ENCODE results near the gene THSD4. TPM values are rescaled to one million over a fixed set of nuclear protein-coding genes. Genes with fewer than 3 reads are reported as not detected.

THSD4 gene
- total RNA-seq, 5 donors from 2014 or later (not counting 1 experiment from before 2014, with no cell fraction given) = 0.03 to 0.23 (median 0.18) TPM; not detected in 2

DNA sequence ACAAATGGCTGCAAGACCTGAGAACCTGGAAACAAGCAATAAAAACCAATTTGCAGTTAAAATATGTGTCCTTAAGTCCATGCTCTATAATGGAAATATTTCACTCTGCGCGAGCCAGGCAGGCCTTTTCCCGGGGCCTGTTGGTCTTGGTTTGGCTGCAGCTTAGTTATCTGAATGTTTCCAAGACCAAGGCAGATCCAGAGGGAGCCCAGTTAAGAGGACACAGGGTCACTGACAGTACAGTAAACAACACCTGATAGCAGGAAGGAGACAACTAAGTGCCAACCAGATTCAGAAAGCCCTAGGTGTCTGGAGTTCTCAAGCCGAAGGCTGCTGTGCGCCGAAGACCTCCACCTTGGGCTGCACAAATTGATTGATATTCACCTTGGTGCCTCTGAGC is 32.8 kb downstream of the THSD4 start:
- ChIA-PET POLR2A (no interaction called here), CTCF (interaction anchor here in 1 of 2 donors (0.5 kb wide), 1 partner anchor 12 kb away, joined by 6 read pairs; no protein-coding TSS in a partner anchor)
- H3K9me3 Mint-ChIP-seq = no peaks in the 10 kb centered on the region
- H3K27me3 Mint-ChIP-seq = peaks cover 7 to 16% of the 10 kb centered on the region in 2 donors
- WGBS (ENCODE audit: insufficient coverage) = 98% methylated on average over 6 of the region's 6 CpGs
- Histone ChIP-seq H3K27ac (ENCODE audit: low read length) (no peak overlapping the region), H3K36me3 (ENCODE audit: control insufficient read depth in 2 of 2, extremely low read depth in 1 of 2, insufficient read depth in 1 of 2, low read length in 1 of 2) (no peaks in the 10 kb centered on the region), H3K27me3 (replicated peaks in 1 of 2; ENCODE audit: control insufficient read depth in 2 of 2, extremely low read depth in 1 of 2, insufficient read depth in 2 of 2, low read length in 1 of 2) (peaks cover 0 to 6% of the 10 kb centered on the region in 2 experiments), H3K4me1 (ENCODE audit: control insufficient read depth in 1 of 2, extremely low read depth in 1 of 2, insufficient read depth in 2 of 2, low read length in 2 of 2) (no peaks in the 10 kb centered on the region), H3K9me3 (no peaks in the 10 kb centered on the region), H3K4me3 (ENCODE audit: control insufficient read depth in 1 of 2, extremely low read depth in 1 of 2, low read length in 1 of 2) (no peak overlapping the region)
- ATAC-seq (replicated peaks in 1 of 4) (no peak), DNase-seq (no peak)
- H3K4me1 Mint-ChIP-seq = no peaks in the 10 kb centered on the region
- H3K27ac Mint-ChIP-seq = no peak overlapping the region
- no peak overlapping the region for H3K4me3 Mint-ChIP-seq
- no peaks in the 10 kb centered on the region for H3K36me3 Mint-ChIP-seq

DNA sequence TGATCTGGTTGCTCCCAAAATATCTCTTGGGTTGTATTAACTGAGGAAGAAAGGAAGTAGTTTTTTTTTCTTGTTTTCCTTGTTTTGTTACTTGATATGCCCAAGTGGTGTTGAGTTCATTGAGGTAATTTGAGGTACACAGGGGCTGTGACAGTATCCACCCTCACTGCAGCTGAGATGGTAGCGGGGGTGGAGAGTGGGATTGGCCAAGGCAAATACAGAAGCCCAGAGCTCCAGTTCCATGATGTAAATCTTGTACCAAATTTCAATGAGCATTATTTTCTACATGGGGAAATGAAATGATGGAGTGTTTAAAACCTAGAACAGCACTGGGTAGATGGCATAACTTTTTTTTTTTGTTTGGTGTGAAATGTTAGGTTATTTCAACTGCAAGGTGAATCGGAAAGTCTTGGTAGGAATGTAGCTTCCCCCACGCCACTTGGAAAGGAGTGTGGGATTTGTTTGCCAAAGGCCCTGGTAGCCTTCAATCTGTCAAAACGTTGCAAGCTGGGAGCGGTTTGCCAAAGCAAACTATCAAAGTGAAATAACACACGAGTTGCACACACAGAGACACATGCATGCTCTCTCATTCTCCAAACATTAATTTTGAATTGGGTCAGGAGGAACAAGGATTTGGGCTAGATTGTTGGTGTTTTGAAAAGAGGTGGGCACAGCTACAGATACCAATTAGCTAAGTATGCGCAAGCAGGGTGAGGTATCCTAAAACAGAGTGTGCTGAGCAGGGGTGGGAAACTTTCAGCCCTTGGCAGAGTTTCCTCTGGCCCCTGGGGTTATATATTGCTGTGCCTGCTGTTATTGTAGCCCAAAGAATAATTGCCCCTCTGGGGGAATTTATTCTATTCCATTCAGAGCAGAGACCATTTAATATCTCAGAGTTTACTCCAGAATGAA is 34.6 kb downstream of the THSD4 start:
- H3K4me3 Mint-ChIP-seq = no peak overlapping the region
- no peak overlapping the region for H3K27ac Mint-ChIP-seq
- ChIA-PET CTCF (no interaction called here), POLR2A (no interaction called here)
- no peaks in the 10 kb centered on the region for H3K36me3 Mint-ChIP-seq
- H3K4me1 ChIP-seq (ENCODE audit: control insufficient read depth in 1 of 2, extremely low read depth in 1 of 2, insufficient read depth in 2 of 2, low read length in 2 of 2) = no peaks in the 10 kb centered on the region
- no peaks in the 10 kb centered on the region for H3K4me1 Mint-ChIP-seq
- no peak overlapping the region for H3K4me3 ChIP-seq (ENCODE audit: control insufficient read depth in 1 of 2, extremely low read depth in 1 of 2, low read length in 1 of 2)
- H3K27me3 ChIP-seq (replicated peaks in 1 of 2; ENCODE audit: control insufficient read depth in 2 of 2, extremely low read depth in 1 of 2, insufficient read depth in 2 of 2, low read length in 1 of 2) = peaks cover 0 to 12% of the 10 kb centered on the region in 2 experiments
- 89% methylated on average over 1 of the region's 7 CpGs for WGBS (ENCODE audit: insufficient coverage)
- peaks cover 4 to 13% of the 10 kb centered on the region in 2 donors for H3K27me3 Mint-ChIP-seq
- no peaks in the 10 kb centered on the region for H3K36me3 ChIP-seq (ENCODE audit: control insufficient read depth in 2 of 2, extremely low read depth in 1 of 2, insufficient read depth in 1 of 2, low read length in 1 of 2)
- H3K9me3 ChIP-seq = no peaks in the 10 kb centered on the region
- no peak overlapping the region for H3K27ac ChIP-seq (ENCODE audit: low read length)
- H3K9me3 Mint-ChIP-seq = no peaks in the 10 kb centered on the region
- DNase-seq (no peak), ATAC-seq (replicated peaks in 1 of 4) (no peak)

DNA sequence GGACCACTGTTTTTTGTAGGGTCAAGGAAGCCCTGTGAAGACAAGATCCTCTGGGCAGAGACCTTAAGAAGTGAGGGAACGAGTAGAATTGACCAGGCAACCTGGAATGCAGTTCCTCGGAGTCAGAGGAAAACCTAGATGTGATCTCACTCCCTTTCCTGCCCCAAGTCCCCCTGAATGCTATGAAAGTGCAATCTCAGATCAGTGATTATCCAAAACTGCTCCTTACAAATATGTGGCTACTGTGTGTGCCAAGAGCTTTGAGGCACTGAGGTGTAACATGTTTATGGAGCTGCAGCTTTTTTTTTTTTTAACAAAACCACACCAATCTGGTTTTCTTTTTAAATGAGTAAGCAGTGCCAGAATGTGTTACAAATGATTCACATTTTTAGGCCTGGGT is 35.8 kb downstream of the THSD4 start:
- Histone ChIP-seq H3K4me1 (ENCODE audit: control insufficient read depth in 1 of 2, extremely low read depth in 1 of 2, insufficient read depth in 2 of 2, low read length in 2 of 2) (no peaks in the 10 kb centered on the region), H3K27me3 (replicated peaks in 1 of 2; ENCODE audit: control insufficient read depth in 2 of 2, extremely low read depth in 1 of 2, insufficient read depth in 2 of 2, low read length in 1 of 2) (peaks cover 0 to 10% of the 10 kb centered on the region in 2 experiments), H3K27ac (ENCODE audit: low read length) (no peak overlapping the region), H3K4me3 (ENCODE audit: control insufficient read depth in 1 of 2, extremely low read depth in 1 of 2, low read length in 1 of 2) (no peak overlapping the region), H3K9me3 (no peaks in the 10 kb centered on the region), H3K36me3 (ENCODE audit: control insufficient read depth in 2 of 2, extremely low read depth in 1 of 2, insufficient read depth in 1 of 2, low read length in 1 of 2) (no peaks in the 10 kb centered on the region)
- DNase-seq (no peak), ATAC-seq (replicated peaks in 1 of 4) (no peak)
- CTCF ChIA-PET = no interaction called here
- POLR2A ChIA-PET = no interaction called here
- Mint-ChIP-seq H3K9me3 (no peaks in the 10 kb centered on the region), H3K27ac (no peak overlapping the region), H3K4me3 (no peak overlapping the region), H3K27me3 (peaks cover 5 to 14% of the 10 kb centered on the region in 2 donors), H3K4me1 (no peaks in the 10 kb centered on the region), H3K36me3 (no peaks in the 10 kb centered on the region)
- WGBS (ENCODE audit: insufficient coverage) = 50% methylated on average over 1 of the region's 2 CpGs

DNA sequence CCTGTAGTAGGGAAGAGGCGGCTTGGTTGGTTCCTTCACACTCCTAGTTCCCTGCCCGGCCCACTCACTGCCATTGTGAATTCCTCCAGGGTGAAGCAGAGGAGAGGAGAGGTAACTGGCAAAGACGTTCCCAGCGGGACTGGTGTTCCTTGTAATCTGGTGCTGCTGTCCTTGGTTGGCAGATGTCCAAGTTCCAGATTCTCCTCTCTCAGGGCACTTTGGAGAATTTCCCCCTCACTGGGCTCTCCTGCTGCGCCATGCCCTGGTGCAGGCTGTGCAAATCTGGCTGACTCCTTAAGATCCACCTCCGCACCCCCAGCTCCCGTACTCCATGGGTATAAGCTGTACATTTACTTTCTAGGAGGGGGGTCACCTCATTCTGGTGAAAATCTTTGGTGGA is 37.3 kb downstream of the THSD4 start:
- H3K4me1 Mint-ChIP-seq = no peaks in the 10 kb centered on the region
- no peaks in the 10 kb centered on the region for H3K36me3 ChIP-seq (ENCODE audit: control insufficient read depth in 2 of 2, extremely low read depth in 1 of 2, insufficient read depth in 1 of 2, low read length in 1 of 2)
- ChIA-PET CTCF (no interaction called here), POLR2A (no interaction called here)
- H3K27ac Mint-ChIP-seq = no peak overlapping the region
- ATAC-seq (replicated peaks in 1 of 4) (no peak), DNase-seq (no peak)
- H3K27me3 Mint-ChIP-seq = peaks cover 6 to 14% of the 10 kb centered on the region in 2 donors
- 95% methylated on average over 3 of the region's 7 CpGs for WGBS (ENCODE audit: insufficient coverage)
- no peaks in the 10 kb centered on the region for H3K9me3 ChIP-seq
- peaks cover 0 to 10% of the 10 kb centered on the region in 2 experiments for H3K27me3 ChIP-seq (replicated peaks in 1 of 2; ENCODE audit: control insufficient read depth in 2 of 2, extremely low read depth in 1 of 2, insufficient read depth in 2 of 2, low read length in 1 of 2)
- H3K36me3 Mint-ChIP-seq = no peaks in the 10 kb centered on the region
- H3K9me3 Mint-ChIP-seq = no peaks in the 10 kb centered on the region
- H3K4me3 Mint-ChIP-seq = no peak overlapping the region
- no peak overlapping the region for H3K4me3 ChIP-seq (ENCODE audit: control insufficient read depth in 1 of 2, extremely low read depth in 1 of 2, low read length in 1 of 2)
- no peak overlapping the region for H3K27ac ChIP-seq (ENCODE audit: low read length)
- H3K4me1 ChIP-seq (ENCODE audit: control insufficient read depth in 1 of 2, extremely low read depth in 1 of 2, insufficient read depth in 2 of 2, low read length in 2 of 2) = no peaks in the 10 kb centered on the region

DNA sequence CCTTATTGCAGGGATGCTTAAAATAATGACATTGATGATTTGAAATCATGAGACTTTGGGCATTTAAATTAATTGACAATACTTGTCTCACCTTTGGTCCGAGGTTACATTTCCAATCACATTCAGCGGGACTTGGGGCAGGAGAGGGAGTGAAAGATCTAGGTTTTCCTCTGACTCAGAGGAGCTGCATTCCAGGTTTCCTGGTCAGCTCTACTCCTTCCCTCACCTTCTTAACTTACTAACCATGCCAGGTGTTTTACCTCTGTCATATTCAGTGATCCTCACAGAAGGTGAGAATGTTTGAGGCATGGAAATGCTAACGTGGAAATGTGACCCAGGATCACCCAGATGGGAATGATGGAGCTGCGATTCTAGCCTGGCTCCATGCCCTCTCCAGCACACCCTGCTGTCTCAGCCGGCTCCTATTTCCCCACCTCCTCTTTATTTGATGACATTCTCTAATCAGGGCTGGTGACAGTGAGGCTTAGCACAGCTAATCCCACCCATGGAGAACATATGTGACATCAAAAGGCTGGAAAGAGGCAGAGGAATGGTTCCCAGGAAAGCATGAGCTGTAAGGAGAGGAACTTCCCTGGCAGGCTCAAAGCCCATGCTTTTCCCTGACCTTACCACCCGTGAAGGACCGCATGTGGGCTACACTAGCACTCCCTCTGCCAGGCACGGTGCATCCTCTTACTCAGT is 38.7 kb downstream of the THSD4 start:
- Histone ChIP-seq H3K4me1 (ENCODE audit: control insufficient read depth in 1 of 2, extremely low read depth in 1 of 2, insufficient read depth in 2 of 2, low read length in 2 of 2) (no peaks in the 10 kb centered on the region), H3K4me3 (ENCODE audit: control insufficient read depth in 1 of 2, extremely low read depth in 1 of 2, low read length in 1 of 2) (no peak overlapping the region), H3K9me3 (no peaks in the 10 kb centered on the region), H3K36me3 (ENCODE audit: control insufficient read depth in 2 of 2, extremely low read depth in 1 of 2, insufficient read depth in 1 of 2, low read length in 1 of 2) (no peaks in the 10 kb centered on the region), H3K27ac (ENCODE audit: low read length) (no peak overlapping the region), H3K27me3 (replicated peaks in 1 of 2; ENCODE audit: control insufficient read depth in 2 of 2, extremely low read depth in 1 of 2, insufficient read depth in 2 of 2, low read length in 1 of 2) (peaks cover 0 to 10% of the 10 kb centered on the region in 2 experiments)
- Mint-ChIP-seq H3K4me3 (no peak overlapping the region), H3K4me1 (no peaks in the 10 kb centered on the region), H3K9me3 (no peaks in the 10 kb centered on the region), H3K27me3 (peaks cover 7 to 14% of the 10 kb centered on the region in 2 donors), H3K27ac (no peak overlapping the region), H3K36me3 (no peaks in the 10 kb centered on the region)
- DNase-seq (no peak), ATAC-seq (replicated peaks in 1 of 4) (no peak)
- WGBS (ENCODE audit: insufficient coverage) = 100% methylated on average over 1 of the region's 8 CpGs
- ChIA-PET POLR2A (no interaction called here), CTCF (no interaction called here)

GRCh38 chr15:71154607-71155200 is 39.4 kb downstream of the THSD4 start:
- Histone ChIP-seq H3K9me3 (no peaks in the 10 kb centered on the region), H3K4me3 (ENCODE audit: control insufficient read depth in 1 of 2, extremely low read depth in 1 of 2, low read length in 1 of 2) (no peak overlapping the region), H3K4me1 (ENCODE audit: control insufficient read depth in 1 of 2, extremely low read depth in 1 of 2, insufficient read depth in 2 of 2, low read length in 2 of 2) (no peaks in the 10 kb centered on the region), H3K27me3 (replicated peaks in 1 of 2; ENCODE audit: control insufficient read depth in 2 of 2, extremely low read depth in 1 of 2, insufficient read depth in 2 of 2, low read length in 1 of 2) (peaks cover 0 to 10% of the 10 kb centered on the region in 2 experiments), H3K27ac (ENCODE audit: low read length) (no peak overlapping the region), H3K36me3 (ENCODE audit: control insufficient read depth in 2 of 2, extremely low read depth in 1 of 2, insufficient read depth in 1 of 2, low read length in 1 of 2) (no peaks in the 10 kb centered on the region)
- Mint-ChIP-seq H3K4me3 (no peak overlapping the region), H3K27me3 (peaks cover 7 to 14% of the 10 kb centered on the region in 2 donors), H3K9me3 (no peaks in the 10 kb centered on the region), H3K4me1 (no peaks in the 10 kb centered on the region), H3K36me3 (no peaks in the 10 kb centered on the region), H3K27ac (no peak overlapping the region)
- DNase-seq (no peak), ATAC-seq (replicated peaks in 1 of 4) (no peak)
- WGBS (ENCODE audit: insufficient coverage) = 75% methylated on average over 4 of the region's 4 CpGs
- ChIA-PET CTCF (no interaction called here), POLR2A (no interaction called here)

Measured in T-cell (primary cell).